GM23338 (cell line): ENCODE measurements around the gene SURF4. TPM values are rescaled to one million over a fixed set of nuclear protein-coding genes. Genes with fewer than 3 reads are reported as not detected.

ENCODE experiments used
- ATAC-seq: fragments of 200-7000 bp; cut with Tn5 transposase; 3 replicates; pipeline ENCODE4 v1.9.1; 2020
- DNase-seq: peaks from one replicate; pipeline ENCODE4 v3.0.0-alpha.2; 2015; ENCODE audit warnings: low spot score
- H2AFZ ChIP-seq: fragments of 200-600 bp; sonication (generic); 2 replicates; pipeline ENCODE4 v1.8.0; 2016; ENCODE audit warnings: antibody characterized with exemption, mild to moderate bottlenecking, moderate library complexity
- H3F3A ChIP-seq: fragments of 200-600 bp; sonication (generic); replicated peaks from 2 replicates; pipeline ENCODE4 v1.8.0; 2017; ENCODE audit warnings: antibody characterized with exemption, mixed run types, low read depth
- H3K27ac ChIP-seq: fragments of 200-600 bp; sonication (generic); 2 replicates; pipeline ENCODE4 v1.6.1; 2016; ENCODE audit warnings: low read depth
- H3K27me3 ChIP-seq: fragments of 200-600 bp; sonication (generic); 2 replicates; pipeline ENCODE4 v1.8.0; 2016; ENCODE audit warnings: mild to moderate bottlenecking, mixed run types, moderate library complexity; ENCODE audit not compliant: insufficient read depth
- H3K36me3 ChIP-seq: fragments of 200-600 bp; sonication (generic); 2 replicates; pipeline ENCODE4 v1.8.0; 2016; ENCODE audit warnings: mild to moderate bottlenecking; ENCODE audit not compliant: insufficient read depth
- H3K4me1 ChIP-seq: fragments of 200-600 bp; sonication (generic); 2 replicates; pipeline ENCODE4 v1.8.0; 2016; ENCODE audit warnings: mild to moderate bottlenecking, moderate library complexity; ENCODE audit not compliant: insufficient read depth
- H3K4me2 ChIP-seq: fragments of 200-600 bp; sonication (generic); 2 replicates; pipeline ENCODE4 v1.7.1; 2017; ENCODE audit warnings: mixed run types
- H3K4me3 ChIP-seq: fragments of 200-600 bp; sonication (generic); 2 replicates; pipeline ENCODE4 v1.6.1; 2016; ENCODE audit warnings: mixed run types
- H3K79me2 ChIP-seq: fragments of 200-600 bp; sonication (generic); replicated peaks from 2 replicates; pipeline ENCODE4 v1.8.0; 2017; ENCODE audit warnings: mild to moderate bottlenecking; ENCODE audit not compliant: insufficient read depth
- H3K9me2 ChIP-seq: fragments of 200-600 bp; sonication (generic); 2 replicates; pipeline ENCODE4 v1.8.0; 2017; ENCODE audit not compliant: insufficient read depth
- H4K20me1 ChIP-seq: fragments of 200-600 bp; sonication (generic); replicated peaks from 2 replicates; pipeline ENCODE4 v1.8.0; 2017; ENCODE audit warnings: mild to moderate bottlenecking; ENCODE audit not compliant: insufficient read depth
- H3K27ac Mint-ChIP-seq: 2 replicates; pipeline ENCODE4 v1.8.0; 2020; ENCODE audit warnings: inconsistent platforms, mild to moderate bottlenecking, moderate library complexity, mixed read lengths
- H3K27me3 Mint-ChIP-seq: 3 replicates; pipeline ENCODE4 v1.8.0; 2022; ENCODE audit warnings: low read depth, mild to moderate bottlenecking, moderate library complexity, mixed read lengths, inconsistent platforms; ENCODE audit not compliant: insufficient read depth, poor library complexity
- H3K36me3 Mint-ChIP-seq: 3 replicates; pipeline ENCODE4 v1.8.0; 2021; ENCODE audit warnings: low read depth, mild to moderate bottlenecking, inconsistent platforms, moderate library complexity, mixed read lengths
- H3K4me1 Mint-ChIP-seq: 3 replicates; pipeline ENCODE4 v1.8.0; 2020; ENCODE audit warnings: mild to moderate bottlenecking, inconsistent platforms, mixed read lengths
- H3K4me3 Mint-ChIP-seq: 3 replicates; pipeline ENCODE4 v1.8.0; 2021; ENCODE audit warnings: moderate library complexity, mild to moderate bottlenecking, inconsistent platforms, mixed read lengths
- H3K9me3 Mint-ChIP-seq: 3 replicates; pipeline ENCODE4 v1.8.0; 2020; ENCODE audit warnings: moderate library complexity, mild to moderate bottlenecking, inconsistent platforms, mixed read lengths
- CREB1 ChIP-seq: fragments of 250-450 bp; sonication (Bioruptor Pico); IDR thresholded peaks from 2 replicates; pipeline ENCODE4 v1.5.0; 2020; ENCODE audit warnings: low read depth, mild to moderate bottlenecking, moderate library complexity
- EZH2 ChIP-seq: fragments of 200-600 bp; sonication (generic); IDR thresholded peaks from one replicate; pipeline ENCODE4 v1.8.0; 2017; ENCODE audit warnings: antibody characterized with exemption, mild to moderate bottlenecking, low read depth; ENCODE audit not compliant: unreplicated experiment
- STAT1 ChIP-seq: IDR thresholded peaks from one replicate; pipeline ENCODE4 v1.6.1; 2016; ENCODE audit warnings: antibody characterized with exemption; ENCODE audit not compliant: unreplicated experiment
- ZNF462 ChIP-seq: fragments of 250-450 bp; sonication (Bioruptor Pico); IDR thresholded peaks from 2 replicates; pipeline ENCODE4 v1.5.0; 2020; ENCODE audit warnings: mild to moderate bottlenecking, moderate library complexity
- polyA plus RNA-seq: library from polyadenylated mRNA; unstranded; fragments of >200 nt; fragmentation: Nextera tagmentation; extraction: Ambion mirVana; gene quantifications from 2 replicates; pipeline ENCODE4 v1.2.1, GENCODE V29; 2016
- total RNA-seq: library from RNA; depleted of rRNA; stranded (reverse); fragments of >200 nt; shearing (Covaris generic); gene quantifications from 2 replicates; pipeline ENCODE4 v1.2.3, GENCODE V29; 2014
- TF ChIP-seq, protein P1 (sequence below), 2 experiments: fragments of 200-600 bp in 1 of 2; sonication (generic) in 1 of 2; conservative IDR thresholded peaks; 2 replicates each; pipeline versions ENCODE4 v1.5.1 to v1.6.1; 2016 to 2017; ENCODE audit warnings: antibody characterized with exemption in 2 of 2, low read depth in 2 of 2, mild to moderate bottlenecking in 2 of 2, moderate library complexity in 1 of 2

Gene SURF4
- total and polyA plus RNA-seq, 2 experiments from 2014 or later, result 66.3 to 242 TPM

DNA sequence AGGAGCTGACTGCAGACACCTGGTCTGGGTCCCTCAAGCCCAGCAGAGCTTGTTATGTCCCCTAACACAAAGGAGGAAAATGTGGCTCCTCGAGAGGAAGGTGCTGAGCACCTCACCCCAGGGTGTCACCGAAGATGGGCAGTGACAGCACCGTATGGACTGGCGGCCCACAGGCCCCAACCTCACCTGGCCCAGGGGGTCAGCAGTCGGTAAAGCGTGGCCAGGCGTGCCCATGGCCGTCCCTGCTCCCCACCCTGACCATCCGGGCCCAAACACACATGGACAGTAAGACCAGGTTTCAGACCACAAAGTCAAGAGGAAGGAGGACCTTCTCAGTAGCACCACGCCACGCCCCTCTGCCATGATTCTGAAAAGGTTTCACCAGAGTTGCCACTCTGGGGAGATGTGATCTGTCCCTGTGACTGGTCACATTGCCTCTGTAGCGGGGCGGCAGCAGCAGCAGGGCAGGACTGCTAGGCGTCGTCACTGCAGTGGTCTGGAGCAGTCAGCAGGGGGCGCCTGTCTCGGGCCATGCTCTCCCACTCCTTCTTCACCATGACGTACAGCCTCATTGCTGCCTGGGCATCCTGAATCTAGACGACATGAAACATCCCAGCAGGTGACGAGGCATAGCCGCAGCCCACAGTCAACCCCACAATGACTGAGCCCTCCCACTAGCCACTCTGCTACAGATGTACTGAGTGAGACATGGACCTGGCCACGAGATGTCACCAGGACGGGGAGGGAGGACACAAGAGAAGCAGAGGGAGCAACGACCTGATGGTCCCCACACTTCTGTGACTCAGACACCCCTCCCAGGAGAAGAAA, 30.8 kb upstream of the SURF4 start:
- Mint-ChIP-seq H3K4me1 (peaks cover 3% of the 10 kb centered on the region; the same call in 2 of the 3 replicates), H3K27me3 (peaks cover 19% of the 10 kb centered on the region), H3K9me3 (no peaks in the 10 kb centered on the region; the same call in 2 of the 3 replicates), H3K27ac (0 out of 2 replicates have a peak overlapping the region, but pooled peaks have one; percentile 65), H3K36me3 (peaks cover 56% of the 10 kb centered on the region), H3K4me3 (no peak overlapping the region)
- H3F3A ChIP-seq, result 0 out of 2 replicates have a peak, but pooled peaks cover 13% of the 10 kb centered on the region
- H3K36me3 ChIP-seq, result peaks cover 6% of the 10 kb centered on the region; the same call in 1 of the 2 replicates
- no peaks in the 10 kb centered on the region for H3K79me2 ChIP-seq
- H3K4me1 ChIP-seq, result no peaks in the 10 kb centered on the region
- no peaks in the 10 kb centered on the region; the same call in 1 of the 2 replicates for H4K20me1 ChIP-seq
- H3K4me2 ChIP-seq, result no peak overlapping the region
- no peak overlapping the region for H3K4me3 ChIP-seq
- no peak for TF ChIP-seq EZH2
- TF ChIP-seq, protein P1, sequence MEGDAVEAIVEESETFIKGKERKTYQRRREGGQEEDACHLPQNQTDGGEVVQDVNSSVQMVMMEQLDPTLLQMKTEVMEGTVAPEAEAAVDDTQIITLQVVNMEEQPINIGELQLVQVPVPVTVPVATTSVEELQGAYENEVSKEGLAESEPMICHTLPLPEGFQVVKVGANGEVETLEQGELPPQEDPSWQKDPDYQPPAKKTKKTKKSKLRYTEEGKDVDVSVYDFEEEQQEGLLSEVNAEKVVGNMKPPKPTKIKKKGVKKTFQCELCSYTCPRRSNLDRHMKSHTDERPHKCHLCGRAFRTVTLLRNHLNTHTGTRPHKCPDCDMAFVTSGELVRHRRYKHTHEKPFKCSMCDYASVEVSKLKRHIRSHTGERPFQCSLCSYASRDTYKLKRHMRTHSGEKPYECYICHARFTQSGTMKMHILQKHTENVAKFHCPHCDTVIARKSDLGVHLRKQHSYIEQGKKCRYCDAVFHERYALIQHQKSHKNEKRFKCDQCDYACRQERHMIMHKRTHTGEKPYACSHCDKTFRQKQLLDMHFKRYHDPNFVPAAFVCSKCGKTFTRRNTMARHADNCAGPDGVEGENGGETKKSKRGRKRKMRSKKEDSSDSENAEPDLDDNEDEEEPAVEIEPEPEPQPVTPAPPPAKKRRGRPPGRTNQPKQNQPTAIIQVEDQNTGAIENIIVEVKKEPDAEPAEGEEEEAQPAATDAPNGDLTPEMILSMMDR (conservative IDR thresholded peaks at IDR 0.05; ENCODE audit: low read depth in 2 of 2), result peak; percentile 82 to 95
- no peak overlapping the region for H2AFZ ChIP-seq
- H3K27me3 ChIP-seq, result no peaks in the 10 kb centered on the region
- peak; percentile 91 for ATAC-seq
- peak; percentile 83 for DNase-seq
- peak overlapping the region; percentile 66; the same call in 1 of the 2 replicates for H3K27ac ChIP-seq
- H3K9me2 ChIP-seq, result no peaks in the 10 kb centered on the region

DNA sequence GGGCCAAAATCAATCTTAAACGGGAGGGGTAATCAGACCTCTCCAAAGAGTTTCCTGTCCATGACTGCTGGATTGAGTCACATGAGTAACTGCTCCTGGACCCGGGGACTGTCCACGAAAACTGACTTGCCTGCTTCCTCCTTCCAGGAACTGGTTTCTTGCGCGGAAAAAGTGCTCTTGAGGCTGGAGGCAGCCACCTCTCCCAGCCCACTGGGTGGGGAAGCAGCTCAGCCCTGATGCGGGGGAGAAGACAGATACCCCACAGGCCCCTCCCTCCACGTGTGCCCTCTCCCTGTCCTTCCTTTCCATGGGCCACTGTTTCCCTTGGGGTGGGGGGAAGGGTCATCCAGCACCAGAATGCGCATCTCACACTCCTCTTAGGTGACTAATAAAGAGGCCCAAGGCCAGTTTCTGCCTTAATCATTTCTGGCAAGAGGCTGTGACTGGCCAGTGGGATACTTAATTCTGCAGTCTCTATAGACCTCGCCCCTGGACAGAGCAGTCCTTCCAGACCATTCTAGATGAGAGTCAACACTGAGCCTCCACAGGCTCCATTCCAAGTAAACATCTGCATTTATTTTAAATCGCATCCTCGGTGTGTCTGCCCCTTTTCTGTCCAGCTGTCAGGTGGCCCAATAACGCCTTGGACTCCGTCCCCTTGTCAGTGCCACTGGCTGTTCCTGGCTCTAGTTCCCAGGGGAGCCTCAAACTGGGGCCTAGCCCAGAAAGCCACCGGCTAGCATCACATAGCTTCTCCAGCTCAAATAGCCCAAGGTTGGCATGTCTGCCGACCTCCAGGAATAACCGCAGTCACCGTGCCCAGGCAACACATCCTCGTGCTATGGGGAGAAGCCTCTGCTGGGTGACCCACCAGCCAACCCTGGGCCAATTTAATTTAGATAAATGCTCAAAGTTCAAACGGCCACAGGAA, 29.9 kb upstream of the SURF4 start:
- Histone ChIP-seq H4K20me1 (no peaks in the 10 kb centered on the region; the same call in 1 of the 2 replicates), H3F3A (0 out of 2 replicates have a peak, but pooled peaks cover 13% of the 10 kb centered on the region), H3K79me2 (no peaks in the 10 kb centered on the region), H3K27me3 (no peaks in the 10 kb centered on the region), H3K4me2 (no peak overlapping the region), H3K4me3 (no peak overlapping the region), H2AFZ (no peak overlapping the region), H3K36me3 (peaks cover 6% of the 10 kb centered on the region; the same call in 1 of the 2 replicates), H3K4me1 (no peaks in the 10 kb centered on the region), H3K9me2 (no peaks in the 10 kb centered on the region), H3K27ac (no peak overlapping the region)
- no peak for ATAC-seq
- H3K4me3 Mint-ChIP-seq, result no peak overlapping the region
- no peak for DNase-seq
- no peaks in the 10 kb centered on the region; the same call in 2 of the 3 replicates for H3K9me3 Mint-ChIP-seq
- H3K4me1 Mint-ChIP-seq, result peaks cover 3% of the 10 kb centered on the region; the same call in 2 of the 3 replicates
- H3K27me3 Mint-ChIP-seq, result peaks cover 23% of the 10 kb centered on the region
- peaks cover 50% of the 10 kb centered on the region for H3K36me3 Mint-ChIP-seq
- no peak overlapping the region for H3K27ac Mint-ChIP-seq
- TF ChIP-seq EZH2 (no peak), ZNF462 (CRISPR knock-in tag) (no peak), STAT1 (no peak), CREB1 (no peak)
- TF ChIP-seq, protein P1 (conservative IDR thresholded peaks at IDR 0.05; ENCODE audit: low read depth in 2 of 2), result no peak
